GM19328 (cell line): Measurements from ENCODE around the gene RABGAP1L.

Experiments used
- ATAC-seq: cut with Tn5 transposase; IDR thresholded peaks from one replicate; pipeline ENCODE4 v1.9.1; 2021; ENCODE audit warnings: mild to moderate bottlenecking, moderate library complexity; ENCODE audit not compliant: unreplicated experiment

RABGAP1L gene

GRCh38 chr1:174900317-174900716, 741.0 kb downstream of the RABGAP1L start:
- ATAC-seq: no peak

- no peak for ATAC-seq
These were observed 743.3 kb downstream of the RABGAP1L start for GRCh38 chr1:174902531-174903099.

GRCh38 chr1:174911606-174912005, 752.3 kb downstream of the RABGAP1L start:
- no peak for ATAC-seq

GRCh38 chr1:174912264-174912663, 752.9 kb downstream of the RABGAP1L start:
- ATAC-seq: no peak

GRCh38 chr1:174913225-174913903, 754.0 kb downstream of the RABGAP1L start:
- no peak for ATAC-seq

GRCh38 chr1:174914991-174915390, 755.7 kb downstream of the RABGAP1L start:
- no peak for ATAC-seq

- no peak for ATAC-seq
These were observed 757.5 kb downstream of the RABGAP1L start for GRCh38 chr1:174916846-174917245.

GRCh38 chr1:174920093-174920492, 760.8 kb downstream of the RABGAP1L start:
- no peak for ATAC-seq

GRCh38 chr1:174922121-174922520, 762.8 kb downstream of the RABGAP1L start:
- no peak for ATAC-seq

GRCh38 chr1:174923820-174924219, 764.5 kb downstream of the RABGAP1L start:
- ATAC-seq: no peak

GRCh38 chr1:174928541-174928940, 769.2 kb downstream of the RABGAP1L start:
- no peak for ATAC-seq

GRCh38 chr1:174931214-174931613, 771.9 kb downstream of the RABGAP1L start:
- ATAC-seq: no peak

GRCh38 chr1:174932587-174932986, 773.3 kb downstream of the RABGAP1L start:
- ATAC-seq: no peak

GRCh38 chr1:174935961-174936727, 776.8 kb downstream of the RABGAP1L start:
- no peak for ATAC-seq

GRCh38 chr1:174938281-174939007, 779.1 kb downstream of the RABGAP1L start:
- no peak for ATAC-seq

- ATAC-seq: no peak
These were observed 780.6 kb downstream of the RABGAP1L start for GRCh38 chr1:174939775-174940545.

- no peak for ATAC-seq
These were observed 781.4 kb downstream of the RABGAP1L start for GRCh38 chr1:174940646-174941175.

- no peak for ATAC-seq
These were observed 783.4 kb downstream of the RABGAP1L start for GRCh38 chr1:174942547-174943255.

- no peak for ATAC-seq
These were observed 786.7 kb downstream of the RABGAP1L start for GRCh38 chr1:174946031-174946430.

- no peak for ATAC-seq
These were observed 789.7 kb downstream of the RABGAP1L start for GRCh38 chr1:174949061-174949460.
